COLO668 (cell line): ENCODE results near the gene CEBPG.

Source experiments
- DNase-seq: peaks from one replicate; lab custom pipeline; 2025; ENCODE audit not compliant: unreplicated experiment; lab: John Stamatoyannopoulos, UW

CEBPG gene

DNA sequence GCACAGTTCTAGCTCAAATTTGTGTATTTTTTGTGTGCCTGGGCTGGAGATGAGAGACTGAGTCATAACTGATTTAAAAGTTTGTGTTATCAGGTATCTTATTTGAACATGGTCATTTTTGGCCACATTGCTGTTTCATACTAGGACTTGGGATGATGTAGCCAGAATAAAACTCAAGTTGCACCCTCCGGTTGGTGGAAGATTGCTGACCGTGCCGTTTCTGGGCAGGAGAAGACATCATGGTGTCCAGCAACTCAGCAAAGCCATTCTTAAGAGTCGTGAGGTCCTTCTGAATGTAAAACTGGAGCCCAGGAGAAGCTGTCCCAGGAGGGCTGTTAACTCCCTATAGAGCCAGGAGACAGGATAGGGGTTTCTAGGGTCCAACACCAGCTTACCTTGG lies 7.6 kb downstream of the CEBPG start:
- DNase-seq: no peak

DNA sequence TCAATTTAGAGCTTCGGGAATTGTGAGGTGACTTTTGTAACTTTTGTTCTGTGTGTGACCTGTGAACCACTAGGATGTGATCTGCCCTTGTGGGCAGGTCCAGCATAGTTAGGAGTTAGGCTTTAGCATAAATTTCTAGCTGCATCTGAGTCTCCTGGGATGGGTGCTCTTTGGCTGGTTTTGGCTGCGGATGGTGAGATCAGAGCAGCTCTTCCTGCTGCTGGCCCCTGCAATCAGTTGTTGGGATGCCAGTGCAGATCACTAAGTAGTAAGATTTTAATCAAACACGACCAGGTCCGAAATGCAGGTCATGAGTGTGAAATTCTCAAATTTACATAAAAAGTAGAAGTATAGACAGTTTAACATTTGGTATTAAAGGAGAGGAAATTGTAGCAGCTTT lies 8.5 kb downstream of the CEBPG start:
- DNase-seq: no peak

DNA sequence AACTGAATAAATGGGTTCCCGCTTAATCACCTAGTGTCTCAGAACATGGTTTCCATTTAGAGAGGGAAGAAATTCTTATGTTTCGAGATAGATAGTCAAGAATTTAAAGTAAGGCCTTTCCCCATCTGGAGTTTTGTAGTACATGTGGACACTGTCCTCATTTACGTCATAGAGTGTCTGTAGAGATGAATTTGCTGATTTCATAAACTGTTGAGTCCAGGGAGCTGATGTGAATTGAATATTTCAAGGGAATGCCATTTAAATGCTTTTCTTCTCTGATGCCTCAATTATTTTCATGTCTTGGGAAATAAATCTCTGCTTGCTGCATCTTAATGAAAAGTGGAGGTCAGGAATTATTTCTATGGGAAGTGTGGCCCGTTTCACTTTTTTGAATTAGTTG lies 9.5 kb downstream of the CEBPG start:
- DNase-seq: no peak

DNA sequence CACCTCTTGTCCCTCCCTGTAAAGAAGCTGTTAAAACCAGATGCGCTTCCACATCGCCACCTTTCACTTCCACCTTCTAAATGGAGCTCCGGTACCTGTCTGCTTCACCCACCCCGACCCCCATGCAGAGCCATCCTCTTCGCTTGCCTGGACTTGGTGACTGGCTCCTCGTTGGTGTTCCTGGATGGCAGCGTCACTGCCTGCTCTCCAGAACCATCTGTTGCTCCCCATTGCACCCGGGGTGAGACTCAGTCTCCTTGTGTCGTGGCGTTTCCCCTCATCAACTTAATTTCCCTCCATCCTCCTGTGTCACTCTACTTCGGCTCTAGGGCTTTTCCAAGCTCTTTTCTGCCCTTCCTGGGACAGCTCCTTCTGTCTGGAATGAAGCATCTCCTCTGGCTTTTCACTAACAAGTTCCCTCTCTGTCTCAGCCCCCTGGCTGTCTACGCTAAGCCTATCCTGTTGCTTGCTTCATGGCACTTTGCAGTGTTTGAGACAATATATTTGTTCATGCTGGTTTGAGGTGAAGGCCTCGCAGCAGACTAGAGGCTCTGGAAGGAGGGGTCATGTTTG lies 10.3 kb downstream of the CEBPG start:
- DNase-seq: no peak

DNA sequence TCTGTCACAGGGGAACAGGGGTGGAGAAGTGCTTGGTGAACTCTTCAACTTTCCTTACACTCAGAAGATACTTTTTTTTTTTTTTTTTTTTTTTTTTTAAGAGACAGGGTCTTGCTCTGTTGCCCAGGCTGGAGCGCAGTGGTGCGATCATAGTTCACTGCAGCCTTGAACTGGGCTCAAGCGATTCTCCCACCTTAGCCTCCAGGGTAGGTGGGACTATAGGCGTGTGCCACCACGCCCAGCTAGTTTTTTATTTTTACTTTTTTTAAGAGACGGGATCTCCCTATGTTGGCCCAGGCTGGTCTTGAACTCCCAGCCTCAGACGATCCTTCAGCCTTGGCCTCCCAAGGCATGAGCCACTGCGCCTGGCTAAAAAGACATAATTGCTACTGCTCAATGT lies 11.5 kb downstream of the CEBPG start:
- DNase-seq: no peak

DNA sequence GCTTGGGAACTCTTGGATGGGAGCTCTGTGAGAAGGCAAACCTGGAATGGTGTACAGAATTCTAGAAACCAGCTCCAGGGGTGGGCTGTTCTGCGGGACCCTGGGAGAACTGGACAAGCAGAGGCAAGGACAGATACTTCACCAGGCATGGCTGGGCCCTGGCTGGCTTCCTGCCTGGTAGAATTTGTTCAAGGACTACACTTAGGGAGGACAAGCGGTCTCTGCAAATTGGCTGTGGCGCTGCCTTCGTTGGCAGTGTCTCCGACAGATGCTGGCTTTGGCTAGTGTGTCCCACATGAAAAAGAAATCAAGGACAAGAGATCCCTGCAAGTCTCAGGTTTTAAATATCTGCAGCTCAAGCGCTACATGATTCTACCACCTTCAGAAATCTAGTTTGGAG lies 12.4 kb downstream of the CEBPG start:
- no peak for DNase-seq

DNA sequence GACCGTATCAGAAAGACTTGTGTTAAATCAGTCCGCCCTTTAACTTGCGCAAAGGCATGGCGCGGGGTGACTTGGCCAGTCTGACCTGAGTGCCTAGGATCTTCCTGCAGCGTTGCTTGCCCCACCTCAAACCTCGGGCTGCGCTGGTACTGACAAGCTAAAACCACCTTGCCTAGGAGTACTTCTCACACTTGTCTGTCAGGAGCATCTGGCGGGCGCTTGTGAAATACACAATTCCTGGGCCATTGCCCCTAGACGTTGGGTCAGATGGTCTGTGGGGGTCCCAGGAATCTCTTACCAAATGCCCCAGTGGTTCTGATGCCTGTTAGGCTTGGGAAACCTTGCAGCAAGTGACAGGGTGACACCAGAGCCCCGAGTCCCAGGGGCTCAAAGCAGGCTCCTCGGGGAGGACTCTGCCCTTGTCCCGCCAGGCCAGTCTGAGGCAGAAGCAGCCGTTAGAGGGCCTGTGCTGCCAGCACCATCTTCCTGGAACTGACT lies 12.9 kb downstream of the CEBPG start:
- no peak for DNase-seq

DNA sequence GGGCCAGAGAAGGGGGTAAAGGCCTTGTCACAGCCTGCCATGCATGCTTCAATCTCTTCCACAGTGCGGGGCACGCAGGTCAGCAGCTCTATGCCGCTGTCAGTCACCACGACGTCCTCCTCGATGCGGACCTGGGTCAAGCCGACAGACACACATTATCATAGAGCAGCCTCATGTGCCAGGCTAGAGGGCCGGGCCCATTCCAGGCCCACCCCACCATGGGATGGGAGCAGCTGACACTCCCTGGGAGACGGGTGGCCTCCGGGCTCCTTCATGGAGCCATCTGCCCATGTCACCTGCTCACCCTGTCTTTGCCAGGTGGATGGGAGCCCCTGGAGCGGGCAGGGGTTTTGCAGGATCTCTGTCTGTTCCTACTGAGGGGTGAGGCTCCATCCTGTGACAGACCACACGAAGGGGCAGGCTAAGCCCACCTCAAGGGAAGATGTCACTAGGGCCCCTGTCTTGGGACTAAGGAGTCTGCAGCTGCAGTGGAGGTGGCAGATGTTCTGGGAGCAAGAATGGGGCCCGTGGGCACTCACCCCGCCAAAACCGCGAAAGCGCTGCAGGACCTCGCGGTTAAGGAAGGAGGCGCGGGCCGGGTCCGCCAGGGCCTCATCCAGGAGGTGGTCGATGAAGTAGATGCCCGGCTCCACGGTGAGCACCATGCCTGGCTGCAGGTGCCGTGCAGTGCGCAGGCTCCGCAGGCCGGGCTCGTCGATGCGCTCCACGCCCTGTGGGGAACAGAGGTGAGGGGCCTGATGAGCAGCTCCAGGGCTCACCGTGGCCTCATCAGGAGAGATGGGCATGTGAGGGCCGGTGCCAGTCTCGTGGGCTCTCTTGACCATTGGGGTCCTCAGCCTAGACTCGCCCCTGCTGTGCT lies 14.1 kb downstream of the CEBPG start:
- DNase-seq: no peak

DNA sequence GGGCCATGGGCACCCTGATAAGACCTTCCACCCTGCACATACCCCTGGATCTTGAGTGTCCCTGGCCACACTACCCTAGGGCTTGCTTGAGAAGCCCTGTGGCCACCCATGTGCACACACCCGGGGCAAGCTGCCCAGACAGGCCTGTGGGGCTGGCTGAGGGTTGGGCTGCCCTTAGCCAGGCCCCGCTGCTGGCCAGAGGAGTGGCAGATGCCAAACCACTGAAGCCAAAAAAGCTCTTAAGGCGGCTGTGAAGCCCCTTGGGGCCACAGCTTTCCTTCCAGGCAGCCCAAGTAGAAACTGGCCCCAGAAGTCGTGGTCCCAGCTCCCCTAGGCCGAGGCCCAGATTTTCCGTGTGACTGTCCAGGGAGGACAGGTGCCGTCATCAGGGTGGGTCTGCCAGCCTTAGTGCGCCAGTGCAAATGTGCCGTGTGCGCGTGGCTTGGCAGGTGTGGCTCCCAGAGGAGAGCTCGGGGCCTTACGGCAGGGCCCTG lies 14.8 kb downstream of the CEBPG start:
- DNase-seq: no peak

DNA sequence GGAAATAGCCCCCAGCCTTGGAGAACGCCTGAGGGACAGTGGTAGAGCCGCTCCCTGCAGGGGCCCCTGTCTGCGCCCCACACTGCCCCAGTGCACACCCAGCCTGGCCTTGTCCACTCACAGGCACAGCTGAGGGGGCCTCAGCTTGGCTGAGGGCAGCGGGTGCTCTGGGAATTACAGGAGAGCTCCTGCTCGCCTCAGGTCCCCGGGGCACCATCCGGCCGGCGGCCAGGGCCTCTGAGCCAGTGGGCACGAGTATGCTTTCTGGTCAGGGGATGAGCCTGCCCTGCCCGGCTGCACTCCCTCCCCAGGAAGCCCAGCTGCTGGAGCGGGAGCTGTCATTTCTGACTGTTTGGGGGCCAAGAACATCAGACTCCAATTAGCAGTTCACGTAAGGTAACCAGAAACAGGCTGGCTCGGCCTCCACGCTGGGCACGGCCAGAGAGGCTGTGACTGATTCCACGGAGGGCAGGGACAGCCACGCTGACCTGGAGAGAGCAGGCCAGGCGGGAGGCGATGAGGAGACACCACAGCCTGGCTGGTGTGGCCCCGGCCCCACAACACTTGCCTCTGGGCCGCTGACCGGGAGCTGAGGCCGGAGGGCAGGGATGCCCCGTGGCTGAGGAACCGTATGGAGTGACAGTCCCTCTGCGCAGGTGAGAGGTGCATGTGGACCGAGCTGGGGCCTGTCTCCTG lies 15.4 kb downstream of the CEBPG start:
- DNase-seq: no peak

DNA sequence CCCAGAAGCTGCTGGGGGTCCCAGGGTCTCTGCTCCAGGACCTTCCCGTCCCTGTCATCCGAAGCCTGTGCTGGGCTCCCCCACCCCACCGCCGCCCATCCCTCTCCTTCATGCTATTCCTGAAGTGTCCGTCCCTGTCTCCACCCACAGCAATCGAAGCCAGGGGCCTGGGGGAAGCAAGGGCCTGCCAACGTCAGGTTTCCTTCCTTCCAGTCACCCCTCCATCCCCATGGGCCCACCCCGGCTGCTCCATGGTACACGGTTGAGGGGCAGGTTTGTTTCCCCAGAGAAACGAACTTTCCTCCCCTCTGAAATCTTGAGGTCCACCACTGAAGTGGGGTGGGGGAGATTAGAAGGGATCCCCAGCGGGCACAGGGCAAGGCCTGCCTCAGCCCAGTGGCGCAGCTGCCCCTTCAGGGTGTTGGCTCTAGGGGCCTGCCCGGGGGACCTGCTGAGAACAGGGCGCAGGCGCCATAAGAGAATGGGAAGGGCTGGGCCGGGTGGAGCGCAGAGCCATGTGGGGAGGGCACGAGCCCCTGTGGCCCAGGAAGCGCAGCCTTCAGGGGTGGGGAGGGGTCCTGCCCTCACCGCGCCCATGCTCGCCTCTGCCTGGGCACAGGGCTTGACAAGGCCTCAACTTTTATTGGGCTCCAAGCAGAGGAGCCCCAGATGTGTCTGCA lies 16.1 kb downstream of the CEBPG start:
- no peak for DNase-seq

DNA sequence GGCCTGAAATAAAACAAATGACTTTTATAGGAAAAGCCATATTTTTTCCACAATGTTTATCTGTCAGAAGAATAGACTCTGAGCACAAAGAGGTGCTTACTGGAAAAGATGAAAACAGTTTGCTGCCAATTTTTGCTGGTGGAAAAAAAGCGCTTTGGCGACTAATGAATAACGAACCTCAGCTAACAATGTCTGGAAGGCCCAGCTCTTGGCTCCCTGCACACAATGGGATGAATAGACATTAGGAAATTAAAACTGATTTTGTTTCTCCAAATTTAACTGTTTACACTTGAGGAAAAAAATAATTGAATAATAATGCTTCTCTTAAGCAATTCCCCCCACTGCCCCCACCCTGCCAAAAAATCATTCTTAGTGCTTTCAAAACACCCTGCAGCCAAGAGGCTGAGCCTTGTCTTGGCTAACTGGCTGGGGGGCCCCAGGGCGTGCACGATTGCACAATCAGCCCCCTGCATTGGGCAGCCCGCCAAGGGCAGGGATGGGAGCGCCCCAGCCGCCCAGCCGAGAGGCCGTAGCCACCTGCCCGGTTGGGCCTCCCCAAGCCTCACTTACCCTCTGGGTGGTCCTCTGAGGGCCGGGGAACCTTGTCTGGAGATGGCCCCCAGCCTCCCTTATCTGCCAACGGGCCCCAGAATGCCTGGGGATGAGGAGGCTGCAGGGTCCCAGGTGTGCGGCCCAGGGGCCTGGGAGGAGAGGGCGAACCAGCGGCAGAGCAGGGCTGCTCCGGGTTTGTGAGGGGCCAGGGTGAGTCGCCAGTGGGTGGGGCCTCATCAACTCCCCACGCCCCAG lies 16.8 kb downstream of the CEBPG start:
- DNase-seq: no peak

DNA sequence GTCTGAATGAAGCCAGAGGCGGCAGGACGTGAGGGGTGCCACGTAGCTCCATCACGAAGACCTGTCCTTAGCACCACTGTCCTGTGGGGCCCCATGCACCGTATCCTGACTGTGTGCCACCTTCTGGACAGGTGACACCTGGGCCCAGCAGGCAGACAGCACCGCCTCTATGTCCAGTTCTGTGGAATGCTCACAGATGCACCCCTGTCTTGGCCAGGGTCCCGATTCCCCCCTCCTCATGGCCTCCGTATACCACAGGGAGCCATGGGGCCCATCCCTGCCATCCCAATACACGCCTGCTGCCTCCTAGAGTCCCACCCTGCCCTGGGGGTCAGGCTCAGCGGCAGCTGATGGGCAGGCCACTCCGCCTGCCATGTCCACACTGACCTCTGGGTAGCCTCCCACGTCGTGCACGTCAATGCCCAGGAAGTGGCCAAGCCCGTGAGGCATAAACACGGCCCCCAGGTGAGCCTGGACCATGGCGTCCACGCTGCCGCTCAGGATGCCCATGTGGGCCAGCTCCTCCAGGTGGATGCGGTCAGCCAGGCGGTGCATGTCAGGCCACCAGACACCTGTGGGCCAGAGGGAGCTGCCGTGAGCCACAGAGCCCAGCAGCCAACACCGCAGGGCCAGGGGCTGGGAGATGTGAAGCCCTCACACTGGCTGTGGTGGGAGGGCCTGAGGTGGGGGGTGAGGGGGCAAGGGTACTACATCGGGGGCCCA lies 17.6 kb downstream of the CEBPG start:
- no peak for DNase-seq

DNA sequence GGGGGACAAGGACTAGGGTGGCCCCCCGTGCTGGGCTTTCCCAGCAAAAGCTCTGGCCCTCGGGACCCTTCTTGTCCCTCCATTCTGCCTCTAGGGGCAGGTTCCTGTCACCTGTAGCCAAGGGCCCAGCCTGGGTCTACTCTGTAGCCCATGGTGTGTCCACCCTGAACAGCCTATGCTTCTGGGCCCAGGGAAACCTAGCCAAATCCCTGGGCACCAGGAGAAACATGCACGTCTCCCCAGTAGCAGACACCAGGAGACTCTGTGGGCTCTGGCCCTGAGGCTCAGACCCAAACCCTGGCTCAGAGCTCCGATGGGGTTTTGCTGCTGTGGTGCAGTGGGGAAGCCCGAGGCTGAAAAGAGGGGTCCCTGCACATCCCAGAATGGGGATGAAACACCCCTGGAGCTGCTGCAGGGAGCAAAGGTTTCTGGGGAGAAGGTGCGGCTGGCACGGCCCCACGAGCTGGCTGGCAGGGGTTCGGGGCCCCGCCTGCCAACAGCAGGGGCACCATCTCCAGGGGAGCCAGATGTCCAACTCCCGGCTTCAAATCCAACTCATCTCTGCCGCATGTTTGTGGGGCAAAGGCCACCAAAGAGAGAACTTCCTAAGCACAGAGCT lies 18.2 kb downstream of the CEBPG start:
- DNase-seq: no peak

DNA sequence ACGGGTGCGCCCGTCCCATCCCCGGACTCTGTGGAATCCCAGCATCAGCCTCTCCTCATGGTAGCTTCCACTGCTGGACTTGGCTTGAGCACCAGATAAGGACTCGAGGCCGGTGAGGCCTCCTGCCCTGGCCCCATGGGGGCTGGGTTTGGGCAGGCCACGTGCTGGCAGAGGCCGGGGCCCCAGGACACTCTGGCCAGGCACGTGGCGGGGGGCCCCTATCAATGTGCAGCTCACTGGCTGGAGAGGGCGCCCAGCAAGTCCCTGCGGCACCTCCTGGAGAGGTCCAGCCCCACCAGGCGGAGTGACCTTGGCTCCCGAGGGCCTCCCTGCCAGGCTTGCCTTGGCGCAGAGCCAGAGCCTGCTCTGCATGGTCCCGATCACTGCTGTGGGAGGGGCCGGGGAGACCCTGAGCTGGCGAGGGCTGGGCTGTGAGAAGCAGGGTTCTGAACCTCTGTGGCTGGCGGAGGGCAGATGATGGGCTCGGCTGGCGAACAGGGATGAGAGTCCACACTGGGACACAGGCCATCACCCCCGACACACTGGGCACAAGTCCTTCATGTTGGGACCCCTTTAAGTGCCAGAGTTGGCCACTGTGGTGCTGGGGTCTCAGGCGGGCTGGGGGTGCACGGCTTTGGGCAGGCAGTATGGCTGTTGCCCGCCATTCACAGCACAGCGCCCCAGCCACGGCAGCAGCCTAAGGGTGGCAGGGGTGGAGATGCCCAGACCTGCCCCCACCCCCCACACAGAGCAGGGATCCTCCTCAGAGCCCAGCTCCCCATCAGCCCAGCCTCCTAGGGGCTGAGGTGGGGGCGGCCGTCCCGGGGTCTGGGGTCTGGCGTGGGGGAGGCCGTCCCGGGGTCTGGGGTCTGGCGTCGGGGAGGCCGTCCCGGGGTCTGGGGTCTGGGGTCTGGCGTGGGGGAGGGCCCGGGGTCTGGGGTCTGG lies 19.1 kb downstream of the CEBPG start:
- peak; percentile 64 for DNase-seq

DNA sequence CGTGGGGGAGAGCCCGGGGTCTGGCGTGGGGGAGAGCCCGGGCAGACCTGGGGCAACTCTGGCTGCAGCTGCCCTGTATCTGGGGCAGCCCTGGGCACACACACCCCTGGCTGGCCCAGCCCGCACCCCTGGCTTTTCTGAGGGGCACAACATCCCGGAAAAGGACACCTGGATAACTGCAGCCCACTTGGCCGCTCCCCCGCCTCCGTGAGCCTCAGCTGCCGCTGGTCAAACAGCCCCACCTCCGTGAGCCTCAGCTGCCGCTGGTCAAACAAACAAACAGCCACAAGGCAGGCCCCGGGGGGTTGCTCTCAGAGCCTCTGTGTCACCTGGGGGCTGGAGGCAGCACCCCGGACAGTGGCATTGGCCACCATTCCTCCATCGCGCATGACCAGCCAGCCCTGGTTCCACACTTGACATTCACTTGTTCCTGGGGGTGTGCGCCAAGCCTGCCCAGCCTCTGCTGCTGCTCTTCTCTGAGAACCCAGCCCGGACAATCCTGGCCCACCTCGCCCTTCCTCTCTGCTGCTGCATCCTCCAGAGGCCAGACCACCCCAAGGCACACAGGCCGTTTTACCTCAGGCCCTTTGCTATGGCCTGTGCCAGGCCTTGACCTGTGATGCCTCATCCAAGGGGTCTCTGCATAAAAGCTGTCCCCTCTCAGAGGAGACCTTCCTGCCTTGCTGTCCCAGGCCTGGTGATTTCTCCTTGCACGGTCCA lies 19.9 kb downstream of the CEBPG start:
- peak; percentile 62 for DNase-seq

DNA sequence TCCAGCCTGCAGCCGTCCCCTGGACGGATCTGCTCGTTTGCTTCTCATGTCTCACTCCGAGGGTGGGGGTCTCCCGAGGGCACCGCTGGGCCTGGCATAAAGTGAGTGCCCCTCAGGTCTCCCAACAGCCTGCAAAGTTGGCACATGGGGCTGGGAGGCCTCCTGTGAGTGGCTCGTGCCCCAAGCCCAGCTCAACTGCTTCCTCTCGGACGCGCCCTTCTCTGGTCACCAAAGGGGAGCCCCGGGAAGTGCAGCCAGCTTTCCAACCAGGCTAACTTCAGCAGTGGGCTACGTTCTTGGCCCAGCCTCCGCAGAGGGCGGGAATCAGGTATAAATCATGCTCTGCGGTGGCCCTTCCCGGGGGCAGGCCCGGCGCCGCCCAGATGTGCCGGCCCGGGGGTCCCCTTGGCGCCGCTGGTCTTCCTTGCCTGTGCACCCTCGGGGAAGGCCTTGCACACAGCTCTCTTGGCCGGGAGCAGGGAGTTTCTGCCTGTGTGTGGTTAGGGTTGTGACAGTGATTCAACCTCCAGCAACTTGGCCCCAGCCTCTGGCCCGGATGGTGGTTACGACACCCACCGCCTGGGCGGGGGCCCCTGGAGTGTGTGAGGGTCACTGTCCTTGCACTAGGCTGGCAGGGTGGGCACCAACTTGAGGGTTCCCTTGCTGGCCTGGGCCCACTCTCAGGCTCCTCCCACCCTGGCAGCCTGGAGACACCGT lies 20.7 kb downstream of the CEBPG start:
- no peak for DNase-seq
